Neural progenitor cell (in vitro differentiated cells): Measurements from ENCODE around the gene PRRT1B.

Source experiments
- EZH2 ChIP-seq: fragments of 200-600 bp; sonication (generic); IDR thresholded peaks from 2 replicates; pipeline ENCODE4 v1.6.1; 2017; ENCODE audit warnings: antibody characterized with exemption, mild to moderate bottlenecking, moderate library complexity
- TF ChIP-seq, protein P1 (sequence below): fragments of 200-600 bp; sonication (generic); IDR thresholded peaks from 2 replicates; pipeline ENCODE4 v1.5.1; 2017; ENCODE audit warnings: antibody characterized with exemption, mild to moderate bottlenecking

DNA sequence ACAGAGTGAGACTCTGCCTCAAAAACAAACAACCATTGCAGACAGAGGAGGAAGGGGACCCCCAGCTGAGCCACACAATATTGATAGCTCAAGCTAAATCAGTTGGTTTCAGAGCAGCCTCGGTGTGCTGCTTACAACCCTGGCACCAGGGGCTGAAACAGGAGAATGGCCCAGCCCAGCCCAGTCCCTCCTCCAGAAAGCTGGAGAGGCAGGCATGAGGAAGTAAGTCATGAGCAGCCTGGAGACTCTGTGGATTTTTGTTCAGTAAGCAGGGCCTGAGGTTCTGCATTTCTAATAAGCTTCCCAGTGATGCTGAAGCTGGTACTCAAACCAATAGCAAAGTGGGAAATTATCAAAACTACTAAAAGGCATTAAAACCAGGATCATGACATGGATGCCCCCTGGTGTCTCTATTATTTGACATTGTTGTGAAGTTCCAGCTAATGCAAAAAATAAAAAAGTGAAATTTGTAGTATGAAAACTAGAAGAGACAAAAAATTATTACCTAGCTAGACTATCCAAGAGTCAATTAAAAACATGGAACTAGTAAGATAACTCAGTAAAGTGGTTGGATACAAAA lies 14.2 kb downstream of the PRRT1B start:
- TF ChIP-seq, protein P1, sequence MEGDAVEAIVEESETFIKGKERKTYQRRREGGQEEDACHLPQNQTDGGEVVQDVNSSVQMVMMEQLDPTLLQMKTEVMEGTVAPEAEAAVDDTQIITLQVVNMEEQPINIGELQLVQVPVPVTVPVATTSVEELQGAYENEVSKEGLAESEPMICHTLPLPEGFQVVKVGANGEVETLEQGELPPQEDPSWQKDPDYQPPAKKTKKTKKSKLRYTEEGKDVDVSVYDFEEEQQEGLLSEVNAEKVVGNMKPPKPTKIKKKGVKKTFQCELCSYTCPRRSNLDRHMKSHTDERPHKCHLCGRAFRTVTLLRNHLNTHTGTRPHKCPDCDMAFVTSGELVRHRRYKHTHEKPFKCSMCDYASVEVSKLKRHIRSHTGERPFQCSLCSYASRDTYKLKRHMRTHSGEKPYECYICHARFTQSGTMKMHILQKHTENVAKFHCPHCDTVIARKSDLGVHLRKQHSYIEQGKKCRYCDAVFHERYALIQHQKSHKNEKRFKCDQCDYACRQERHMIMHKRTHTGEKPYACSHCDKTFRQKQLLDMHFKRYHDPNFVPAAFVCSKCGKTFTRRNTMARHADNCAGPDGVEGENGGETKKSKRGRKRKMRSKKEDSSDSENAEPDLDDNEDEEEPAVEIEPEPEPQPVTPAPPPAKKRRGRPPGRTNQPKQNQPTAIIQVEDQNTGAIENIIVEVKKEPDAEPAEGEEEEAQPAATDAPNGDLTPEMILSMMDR, result no peak
- TF ChIP-seq EZH2, result no peak
